ENCODE results near the gene MRPL22.

Gene MRPL22

DNA sequence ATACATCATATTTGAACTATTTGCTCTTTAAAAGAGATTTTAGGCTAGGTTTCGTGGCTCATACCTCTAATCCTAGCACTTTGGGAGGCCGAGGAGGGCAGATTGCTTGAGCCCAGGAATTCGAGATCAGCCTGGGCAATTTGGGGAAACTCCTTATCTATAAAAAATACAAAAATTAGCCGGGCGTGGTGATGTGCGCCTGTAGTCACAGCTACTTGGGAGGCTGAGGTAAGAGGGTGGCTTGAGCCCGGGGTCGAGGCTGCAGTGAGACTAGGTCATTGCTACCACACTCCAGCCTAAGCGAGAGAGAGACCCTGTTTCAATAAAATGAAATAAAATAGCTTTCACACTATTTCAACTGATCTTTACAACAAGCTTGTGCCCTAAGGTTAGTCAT, 500 bp upstream of the MRPL22 start:
- in situ Hi-C loops (cut with HindIII; ENCODE audit: low sequenced_read_pairs): no loop called here
- H3K4me3 ChIP-seq (ENCODE audit: low read depth, low read length): peak overlapping the region; percentile 61
- no peak for DNase-seq (ENCODE audit: low read depth)
- TF ChIP-seq, protein P1, sequence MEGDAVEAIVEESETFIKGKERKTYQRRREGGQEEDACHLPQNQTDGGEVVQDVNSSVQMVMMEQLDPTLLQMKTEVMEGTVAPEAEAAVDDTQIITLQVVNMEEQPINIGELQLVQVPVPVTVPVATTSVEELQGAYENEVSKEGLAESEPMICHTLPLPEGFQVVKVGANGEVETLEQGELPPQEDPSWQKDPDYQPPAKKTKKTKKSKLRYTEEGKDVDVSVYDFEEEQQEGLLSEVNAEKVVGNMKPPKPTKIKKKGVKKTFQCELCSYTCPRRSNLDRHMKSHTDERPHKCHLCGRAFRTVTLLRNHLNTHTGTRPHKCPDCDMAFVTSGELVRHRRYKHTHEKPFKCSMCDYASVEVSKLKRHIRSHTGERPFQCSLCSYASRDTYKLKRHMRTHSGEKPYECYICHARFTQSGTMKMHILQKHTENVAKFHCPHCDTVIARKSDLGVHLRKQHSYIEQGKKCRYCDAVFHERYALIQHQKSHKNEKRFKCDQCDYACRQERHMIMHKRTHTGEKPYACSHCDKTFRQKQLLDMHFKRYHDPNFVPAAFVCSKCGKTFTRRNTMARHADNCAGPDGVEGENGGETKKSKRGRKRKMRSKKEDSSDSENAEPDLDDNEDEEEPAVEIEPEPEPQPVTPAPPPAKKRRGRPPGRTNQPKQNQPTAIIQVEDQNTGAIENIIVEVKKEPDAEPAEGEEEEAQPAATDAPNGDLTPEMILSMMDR (IDR thresholded peaks at IDR 0.05; ENCODE audit: low read depth, low read length, missing control alignments): no peak

DNA sequence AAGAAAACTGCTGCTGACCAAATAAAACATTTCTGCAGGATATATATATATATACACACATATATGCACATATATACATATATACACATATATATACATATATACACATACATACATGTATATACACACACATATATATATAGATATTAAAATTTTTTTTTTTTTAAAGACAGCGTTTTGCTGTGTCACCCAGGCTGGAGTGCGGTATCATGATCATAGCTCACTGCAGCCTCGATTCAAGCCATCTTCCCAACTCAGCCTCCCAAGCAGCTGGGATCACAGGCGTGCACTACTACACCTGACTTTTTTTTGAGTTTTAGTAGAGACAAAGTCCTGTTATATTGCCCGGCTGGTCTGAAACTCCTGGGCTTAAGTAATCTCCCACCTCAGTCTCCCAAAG, 2.7 kb downstream of the MRPL22 start:
- no peak overlapping the region for H3K4me3 ChIP-seq (ENCODE audit: low read depth, low read length)
- in situ Hi-C loops (cut with HindIII; ENCODE audit: low sequenced_read_pairs): no loop called here
- DNase-seq (ENCODE audit: low read depth): no peak
- TF ChIP-seq, protein P1 (IDR thresholded peaks at IDR 0.05; ENCODE audit: low read depth, low read length, missing control alignments): no peak

DNA sequence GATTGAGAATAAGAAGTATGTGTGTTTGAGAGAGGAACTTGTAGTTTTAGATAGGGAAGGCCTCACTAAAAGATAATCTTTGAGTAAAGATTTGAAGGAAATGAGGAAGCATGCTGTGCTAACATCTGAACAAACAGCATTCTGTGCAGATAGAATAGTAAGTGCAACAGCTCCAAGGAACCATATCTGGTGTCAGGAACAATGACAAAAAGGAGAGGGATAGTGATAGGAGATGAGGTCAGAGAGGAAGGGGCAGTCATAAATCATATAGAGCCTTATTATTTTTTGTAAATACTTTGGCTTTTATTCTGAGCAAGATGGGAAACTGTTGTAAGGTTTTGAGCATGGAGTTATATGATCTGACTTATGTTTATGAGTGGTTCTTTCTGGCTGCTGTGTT, 3.8 kb downstream of the MRPL22 start:
- no peak overlapping the region for H3K4me3 ChIP-seq (ENCODE audit: low read depth, low read length)
- DNase-seq (ENCODE audit: low read depth): no peak
- in situ Hi-C loops (cut with HindIII; ENCODE audit: low sequenced_read_pairs): no loop called here
- TF ChIP-seq, protein P1 (IDR thresholded peaks at IDR 0.05; ENCODE audit: low read depth, low read length, missing control alignments): no peak

DNA sequence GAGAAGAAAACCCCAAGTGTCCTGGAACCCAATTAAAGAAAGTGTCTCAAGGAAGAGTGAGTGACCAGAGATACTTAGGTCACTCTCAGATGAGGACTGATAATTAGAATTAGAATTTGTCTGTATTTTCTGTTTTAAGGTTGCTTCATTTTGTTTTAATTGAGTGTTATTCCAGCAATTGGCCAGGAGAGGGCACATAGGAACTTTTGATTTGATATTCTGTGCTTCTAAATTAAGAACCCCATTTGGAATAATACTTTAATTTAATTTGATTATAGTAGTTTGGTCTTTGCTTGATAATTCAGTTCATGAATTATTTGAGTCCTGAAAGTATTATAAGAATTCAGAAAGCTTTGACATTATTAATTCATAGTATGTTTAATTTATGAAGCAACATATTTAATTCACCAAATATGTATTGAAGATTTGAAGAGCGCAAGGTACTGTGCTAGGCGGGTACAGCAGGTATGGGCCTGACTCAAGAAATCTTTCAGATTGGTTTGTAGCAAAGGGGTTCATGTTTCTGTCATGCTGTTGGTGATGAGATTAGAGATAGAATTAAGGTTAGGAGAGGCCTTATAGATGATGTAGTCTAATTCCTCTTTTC, 4.9 kb downstream of the MRPL22 start:
- TF ChIP-seq, protein P1 (IDR thresholded peaks at IDR 0.05; ENCODE audit: low read depth, low read length, missing control alignments): peak; percentile 30
- DNase-seq (ENCODE audit: low read depth): no peak
- in situ Hi-C loops (cut with HindIII; ENCODE audit: low sequenced_read_pairs): no loop called here
- no peak overlapping the region for H3K4me3 ChIP-seq (ENCODE audit: low read depth, low read length)

DNA sequence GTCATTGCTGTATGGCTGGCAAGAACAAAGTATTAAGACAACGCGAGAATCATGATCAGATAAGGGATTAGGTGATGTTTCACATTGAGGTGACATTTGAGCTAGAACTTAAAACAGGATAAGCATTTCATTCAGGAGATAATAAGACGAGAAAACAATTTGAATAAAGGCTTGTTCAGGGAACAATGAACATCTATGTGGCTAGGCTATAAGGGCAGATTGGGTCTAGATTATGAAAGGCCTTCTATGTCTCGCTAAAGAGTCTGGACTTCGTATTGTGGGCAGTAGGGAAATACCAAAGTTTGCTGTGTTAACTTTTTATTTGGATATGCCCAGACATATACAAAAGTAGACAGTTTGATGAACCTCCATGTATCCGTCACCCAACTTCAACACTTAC, 6.9 kb downstream of the MRPL22 start:
- in situ Hi-C loops (cut with HindIII; ENCODE audit: low sequenced_read_pairs): no loop called here
- no peak overlapping the region for H3K4me3 ChIP-seq (ENCODE audit: low read depth, low read length)
- DNase-seq (ENCODE audit: low read depth): no peak
- TF ChIP-seq, protein P1 (IDR thresholded peaks at IDR 0.05; ENCODE audit: low read depth, low read length, missing control alignments): no peak

DNA sequence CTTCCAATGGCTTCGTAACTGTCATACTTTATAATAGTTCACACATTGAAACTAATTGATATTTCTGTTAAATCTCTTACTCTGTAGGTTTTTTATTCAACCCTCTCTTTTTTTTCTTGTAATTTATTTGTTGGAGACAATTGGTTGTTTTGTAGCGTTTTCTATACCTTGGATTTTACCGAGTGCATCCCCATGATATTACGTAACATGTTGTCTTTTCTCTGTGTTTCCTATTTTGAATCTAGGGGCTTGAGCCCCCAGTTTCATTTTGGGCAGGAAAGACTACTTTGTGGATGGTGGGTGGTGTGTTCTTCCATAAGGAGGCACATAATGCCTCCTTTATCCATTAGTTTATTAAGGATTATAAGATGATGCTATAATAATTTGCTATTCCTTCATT, 7.4 kb downstream of the MRPL22 start:
- in situ Hi-C loops (cut with HindIII; ENCODE audit: low sequenced_read_pairs): no loop called here
- TF ChIP-seq, protein P1 (IDR thresholded peaks at IDR 0.05; ENCODE audit: low read depth, low read length, missing control alignments): no peak
- H3K4me3 ChIP-seq (ENCODE audit: low read depth, low read length): no peak overlapping the region
- DNase-seq (ENCODE audit: low read depth): no peak
